Esophagus muscularis mucosa (tissue), 4 donors: ENCODE measurements around the gene MRTFA. TPM values are rescaled to one million over a fixed set of nuclear protein-coding genes. Genes with fewer than 3 reads are reported as not detected.
"Not testable (repeated sequence)": the region's sequence is repeated elsewhere in the genome, so short reads cannot be mapped to it uniquely, and the experiment has no call there.

Experiments used
- DNase-seq: peaks from one replicate; pipeline ENCODE4 v3.0.0-alpha.2; 2017; ENCODE audit errors: extremely low spot score
- H3K27ac ChIP-seq, 4 donors: fragments of 200-600 bp; sonication (generic); replicated peaks in 1 of 4; 1 replicate in 3 of 4; 2 replicates in 1 of 4; pipeline ENCODE4 v1.5.1; 2016 to 2019; ENCODE audit warnings: mild to moderate bottlenecking in 1 of 4
- H3K27me3 ChIP-seq, 4 donors: fragments of 200-600 bp; sonication (generic); one replicate each; pipeline versions ENCODE4 v1.5.1 to v1.6.0; 2016 to 2019
- H3K36me3 ChIP-seq, 4 donors: fragments of 200-600 bp; sonication (generic); one replicate each; pipeline ENCODE4 v1.5.1; 2016 to 2019
- H3K4me1 ChIP-seq, 4 donors: fragments of 200-600 bp; sonication (generic); one replicate each; pipeline ENCODE4 v1.5.1; 2016 to 2019
- H3K4me3 ChIP-seq, 4 donors: fragments of 200-600 bp; sonication (generic); 1 replicate in 2 of 4; 2 replicates in 2 of 4; pipeline ENCODE4 v1.5.1; 2016 to 2019; ENCODE audit warnings: mild to moderate bottlenecking in 4 of 4, moderate library complexity in 1 of 4
- H3K9me3 ChIP-seq, 4 donors: fragments of 200-600 bp; sonication (generic); 1 replicate in 3 of 4; 2 replicates in 1 of 4; pipeline ENCODE4 v1.5.1; 2016 to 2019
- CTCF ChIP-seq, 3 experiments: fragments of 200-600 bp in 2 of 3; fragments of 450-650 bp in 1 of 3; sonication (generic) in 2 of 3; IDR thresholded peaks; one replicate each; pipeline ENCODE4 v1.5.1; 2017 to 2019; ENCODE audit warnings: antibody characterized with exemption in 3 of 3, mild to moderate bottlenecking in 2 of 3, moderate library complexity in 1 of 3
- EP300 ChIP-seq: sonication (generic); formaldehyde crosslinking; IDR thresholded peaks from one replicate; pipeline ENCODE4 v1.6.1; 2017; ENCODE audit warnings: antibody characterized with exemption
- POLR2A ChIP-seq: fragments of 450-650 bp; IDR thresholded peaks from one replicate; pipeline ENCODE4 v1.6.1; 2017; ENCODE audit warnings: antibody characterized with exemption, moderate library complexity, mild to moderate bottlenecking, low read depth
- POLR2AphosphoS5 ChIP-seq, 2 donors: sonication (generic); formaldehyde crosslinking; IDR thresholded peaks; one replicate each; pipeline ENCODE4 v1.6.1; 2017; ENCODE audit warnings: antibody characterized with exemption in 2 of 2
- WGBS: methylation state at CpG from one replicate; pipeline ENCODE4 v1.1.5; 2018; 5-methylcytosine and 5-hydroxymethylcytosine counted together
- intact Hi-C: fragments of 100-400 bp; cut with DNase I; formaldehyde crosslinking; loops from one replicate; pipeline ENCODE4 v1.15.1; 2023
- total RNA-seq, 4 donors: library from RNA; depleted of rRNA; stranded (reverse); fragments of >200 nt; gene quantifications; one replicate each; pipeline versions ENCODE4 v1.1.0 to v1.2.1, GENCODE V29; 2016

MRTFA gene
- total RNA-seq, 4 donors from 2014 or later: 55.6 to 88.7 (median 73.6) TPM

DNA sequence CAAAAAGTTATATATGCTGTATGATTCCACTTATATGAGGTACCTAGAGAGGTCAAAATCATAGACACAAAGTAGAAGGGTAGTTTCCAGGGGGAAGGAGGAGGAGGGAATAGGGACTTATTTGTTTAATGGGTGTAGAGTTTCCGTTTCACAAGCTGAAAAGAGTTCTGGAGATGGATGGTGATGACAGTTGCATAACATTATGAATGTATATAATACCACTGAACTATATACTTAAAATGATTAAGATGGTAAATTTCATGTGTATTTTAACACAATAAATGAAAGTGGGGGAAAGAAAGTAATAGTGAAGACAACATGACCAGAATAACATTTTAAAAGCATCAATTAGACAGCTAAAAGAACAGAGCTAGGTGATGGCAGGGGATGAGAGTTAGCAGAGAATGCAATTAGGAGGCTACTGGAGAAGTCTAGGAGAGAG lies 51.2 kb downstream of the MRTFA start:
- H3K36me3 ChIP-seq: peaks cover 0 to 20% (median 0%) of the 10 kb centered on the region in 4 donors
- TF ChIP-seq EP300 (no peak), CTCF (IDR thresholded peaks at IDR 0.05) (no peak), POLR2A (no peak), POLR2AphosphoS5 (IDR thresholded peaks at IDR 0.05) (no peak)
- H3K4me3 ChIP-seq: no peak overlapping the region
- H3K27ac ChIP-seq: no peak overlapping the region
- intact Hi-C loops: no loop called here
- 70% methylated on average over 1 of the region's 1 CpG for WGBS
- peaks cover 0 to 12% (median 7%) of the 10 kb centered on the region in 4 donors for H3K4me1 ChIP-seq
- no peaks in the 10 kb centered on the region for H3K9me3 ChIP-seq
- no peaks in the 10 kb centered on the region for H3K27me3 ChIP-seq
- DNase-seq: no peak

GRCh38 chr22:40584766-40585165 lies 51.8 kb downstream of the MRTFA start:
- Histone ChIP-seq H3K36me3 (peaks cover 0 to 20% (median 0%) of the 10 kb centered on the region in 4 donors), H3K4me1 (peaks cover 0 to 12% (median 7%) of the 10 kb centered on the region in 4 donors)
- DNase-seq, H3K9me3 ChIP-seq, H3K27ac ChIP-seq, H3K27me3 ChIP-seq, intact Hi-C loops, H3K4me3 ChIP-seq: not testable (repeated sequence)
- WGBS: 96% methylated on average over 9 of the region's 9 CpGs

DNA sequence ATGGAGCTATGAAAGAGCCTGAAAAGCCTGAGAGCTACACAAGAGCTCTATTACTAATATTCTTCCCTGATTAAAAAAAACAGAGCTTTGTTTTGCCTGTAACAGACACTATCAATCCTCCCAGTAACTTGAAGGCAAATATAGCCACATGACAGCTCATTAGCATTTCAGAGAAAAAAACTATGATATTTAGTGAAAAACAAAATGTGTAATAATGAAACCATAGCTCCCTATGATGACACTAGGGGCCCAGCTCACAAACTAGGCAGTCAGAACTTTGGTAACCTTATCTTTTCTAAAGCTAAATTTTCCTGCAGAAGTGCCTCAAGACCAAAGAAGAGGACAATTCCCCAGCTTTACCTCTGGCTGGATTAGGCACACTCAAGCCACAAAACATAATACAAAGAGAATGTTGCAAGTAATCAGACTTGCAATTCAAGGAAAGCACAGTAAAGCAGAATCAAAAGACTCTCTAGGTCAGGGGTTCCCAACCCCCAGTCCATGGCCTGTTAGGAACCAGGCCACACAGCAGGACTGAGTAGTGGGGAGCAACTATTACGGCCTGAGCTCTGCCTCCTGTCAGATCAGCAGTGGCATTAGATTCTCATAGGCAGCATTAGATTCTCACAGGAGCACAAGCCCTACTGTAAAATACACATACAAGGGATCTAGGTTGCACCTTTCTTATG lies 53.3 kb downstream of the MRTFA start:
- intact Hi-C loops: no loop called here
- DNase-seq: no peak
- H3K36me3 ChIP-seq: peaks cover 0 to 13% (median 0%) of the 10 kb centered on the region in 4 donors
- H3K9me3 ChIP-seq: no peaks in the 10 kb centered on the region
- H3K4me1 ChIP-seq: peaks cover 0 to 12% (median 1%) of the 10 kb centered on the region in 4 donors
- no peak overlapping the region for H3K27ac ChIP-seq
- H3K27me3 ChIP-seq: no peaks in the 10 kb centered on the region
- TF ChIP-seq CTCF (IDR thresholded peaks at IDR 0.05) (no peak), POLR2AphosphoS5 (IDR thresholded peaks at IDR 0.05) (no peak)
- no peak overlapping the region for H3K4me3 ChIP-seq
- WGBS: 100% methylated on average over 1 of the region's 1 CpG

- intact Hi-C loops: no loop called here
- Histone ChIP-seq H3K9me3 (no peaks in the 10 kb centered on the region), H3K27ac (no peak overlapping the region), H3K4me3 (no peak overlapping the region), H3K36me3 (peaks cover 0 to 13% (median 0%) of the 10 kb centered on the region in 4 donors), H3K27me3 (no peaks in the 10 kb centered on the region), H3K4me1 (peaks cover 0 to 12% (median 1%) of the 10 kb centered on the region in 4 donors)
- WGBS: 96% methylated on average over 2 of the region's 2 CpGs
- TF ChIP-seq CTCF (IDR thresholded peaks at IDR 0.05): no peak
- no peak for TF ChIP-seq EP300
- no peak for TF ChIP-seq POLR2AphosphoS5 (IDR thresholded peaks at IDR 0.05)
- TF ChIP-seq POLR2A: no peak
- DNase-seq: no peak
Measured at GRCh38 chr22:40582063-40582462, 54.5 kb downstream of the MRTFA start.

DNA sequence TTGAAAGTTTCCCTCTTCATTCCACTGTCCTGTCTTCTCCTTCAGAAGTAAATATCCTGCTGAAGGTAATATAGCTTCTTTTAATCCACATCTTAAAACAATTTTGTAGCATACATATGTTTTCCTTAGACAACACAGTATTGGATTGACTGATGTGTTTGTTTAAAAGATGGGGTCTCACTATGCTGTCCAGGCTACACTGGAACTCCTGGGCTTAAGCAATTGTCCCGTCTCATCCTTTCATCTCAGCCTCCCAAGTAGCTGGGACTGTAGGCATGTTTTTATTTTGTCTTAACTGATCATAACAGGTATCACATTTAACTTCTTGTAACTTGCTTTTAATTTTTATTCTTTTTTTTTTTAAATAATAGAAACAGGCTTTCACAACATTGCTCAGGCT lies 55.9 kb downstream of the MRTFA start:
- peaks cover 0 to 8% (median 1%) of the 10 kb centered on the region in 4 donors for H3K4me1 ChIP-seq
- no peaks in the 10 kb centered on the region for H3K27me3 ChIP-seq
- WGBS: 100% methylated on average over 1 of the region's 1 CpG
- TF ChIP-seq POLR2A (no peak), EP300 (no peak), CTCF (IDR thresholded peaks at IDR 0.05) (no peak), POLR2AphosphoS5 (IDR thresholded peaks at IDR 0.05) (no peak)
- H3K4me3 ChIP-seq: no peak overlapping the region
- DNase-seq: no peak
- H3K9me3 ChIP-seq: no peaks in the 10 kb centered on the region
- peaks cover 0 to 8% (median 0%) of the 10 kb centered on the region in 4 donors for H3K36me3 ChIP-seq
- intact Hi-C loops: no loop called here
- H3K27ac ChIP-seq: no peak overlapping the region
